Measurements from ENCODE around the gene KIF16B.
"Not testable (repeated sequence)": the region's sequence is repeated elsewhere in the genome, so short reads cannot be mapped to it uniquely, and the experiment has no call there.

The KIF16B gene

DNA sequence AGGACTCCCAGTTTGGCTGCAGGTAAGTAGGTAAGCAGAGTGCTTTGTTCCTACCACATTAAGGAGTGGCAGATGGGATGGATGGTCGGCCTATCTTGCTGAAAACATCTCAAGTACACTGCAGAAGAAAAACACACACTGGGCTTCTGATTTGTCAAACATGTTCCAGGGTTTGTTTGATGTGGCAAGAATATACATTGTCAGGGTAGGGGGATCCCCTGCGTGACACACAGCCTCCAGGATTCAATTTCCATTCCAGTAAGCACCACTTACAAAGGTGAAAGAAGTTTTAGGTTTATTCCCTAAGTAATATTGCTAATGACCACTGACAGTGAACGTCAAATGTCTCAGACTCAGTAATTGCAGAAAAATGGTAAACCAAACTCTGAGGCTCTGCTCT is 26.0 kb upstream of the KIF16B start:
- Histone ChIP-seq H3K9me3 (ENCODE audit: control insufficient read depth, low read length) (no peaks in the 10 kb centered on the region), H3K4me2 (ENCODE audit: low read length, poor library complexity, severe bottlenecking) (no peak overlapping the region)
- 100% methylated on average over 1 of the region's 3 CpGs for WGBS

GRCh38 chr20:16596991-16597390 is 23.7 kb upstream of the KIF16B start:
- Histone ChIP-seq H3K9ac (ENCODE audit: low read length) (no peak overlapping the region), H3K18ac (ENCODE audit: low read depth in 1 of 2, low read length in 2 of 2) (no peak overlapping the region)
- WGBS: 91% methylated on average over 2 of the region's 5 CpGs

More for the DNA sequence above, 26.0 kb upstream of the KIF16B start:
- Histone ChIP-seq H3K36me3 (ENCODE audit: control insufficient read depth in 1 of 2, insufficient read depth in 2 of 2, low read depth in 1 of 2, low read length in 2 of 2) (no peaks in the 10 kb centered on the region), H4K8ac (ENCODE audit: low read length) (no peak overlapping the region), H2BK120ac (ENCODE audit: low read depth, low read length) (no peak overlapping the region), H3K9ac (ENCODE audit: low read length) (no peak overlapping the region), H3K23ac (ENCODE audit: low read length in 2 of 2) (no peak overlapping the region), H3K4me3 (ENCODE audit: insufficient read depth in 1 of 2, low read depth in 1 of 2, low read length in 2 of 2) (no peak overlapping the region), H2BK15ac (ENCODE audit: low read depth, poor library complexity, severe bottlenecking) (no peak overlapping the region), H3K79me1 (replicated peaks; ENCODE audit: low read length, poor library complexity, severe bottlenecking) (no peaks in the 10 kb centered on the region), H3K27me3 (ENCODE audit: control insufficient read depth in 1 of 2, insufficient read depth in 1 of 2, low read length in 2 of 2) (peaks cover 4 to 5% of the 10 kb centered on the region in 2 experiments), H2BK5ac (ENCODE audit: low read depth, low read length, poor library complexity, severe bottlenecking) (no peak overlapping the region), H3K4me1 (ENCODE audit: control insufficient read depth, insufficient read depth, low read depth, low read length) (no peaks in the 10 kb centered on the region), H2AFZ (ENCODE audit: low read depth, low read length) (no peak overlapping the region), H2BK12ac (ENCODE audit: low read length in 2 of 2) (no peak overlapping the region), H3K4ac (ENCODE audit: low read depth in 1 of 2, low read length in 2 of 2) (no peak overlapping the region), H2AK5ac (ENCODE audit: low read length, severe bottlenecking) (no peak overlapping the region), H4K91ac (ENCODE audit: low read length) (no peak overlapping the region), H3K27ac (ENCODE audit: low read length, poor library complexity, severe bottlenecking) (no peak overlapping the region), H3K18ac (ENCODE audit: low read depth in 1 of 2, low read length in 2 of 2) (no peak overlapping the region), H3K14ac (ENCODE audit: low read length in 2 of 2) (no peak overlapping the region)
- no peak for DNase-seq

DNA sequence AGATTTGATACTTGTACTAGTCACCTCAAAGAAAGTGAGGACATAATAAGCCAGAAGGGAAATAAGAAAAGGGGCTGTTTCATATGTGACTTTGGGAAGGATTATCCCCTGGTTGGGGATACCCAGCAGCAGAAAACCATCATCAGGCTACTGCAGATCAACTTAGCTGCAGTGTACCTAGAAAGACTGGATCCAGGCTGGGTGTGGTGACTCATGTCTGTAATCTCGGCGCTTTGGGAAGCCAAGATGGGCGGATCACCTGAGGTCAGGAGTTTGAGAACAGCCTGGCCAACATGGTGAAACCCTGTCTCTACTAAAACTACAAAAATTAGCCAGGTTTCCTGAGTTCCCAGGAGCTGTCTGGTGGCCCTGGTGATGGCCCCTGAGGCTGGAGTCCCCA is 23.2 kb upstream of the KIF16B start:
- H2AFZ ChIP-seq (ENCODE audit: low read depth, low read length); H2AK5ac ChIP-seq (ENCODE audit: low read length, severe bottlenecking); H3K79me1 ChIP-seq (replicated peaks; ENCODE audit: low read length, poor library complexity, severe bottlenecking); H2BK12ac ChIP-seq (ENCODE audit: low read length in 2 of 2); H3K4me1 ChIP-seq (ENCODE audit: control insufficient read depth, insufficient read depth, low read depth, low read length); H4K8ac ChIP-seq (ENCODE audit: low read length); H2BK5ac ChIP-seq (ENCODE audit: low read depth, low read length, poor library complexity, severe bottlenecking); H2BK120ac ChIP-seq (ENCODE audit: low read depth, low read length); H3K27ac ChIP-seq (ENCODE audit: low read length, poor library complexity, severe bottlenecking); H4K91ac ChIP-seq (ENCODE audit: low read length); H3K36me3 ChIP-seq (ENCODE audit: control insufficient read depth in 1 of 2, insufficient read depth in 2 of 2, low read depth in 1 of 2, low read length in 2 of 2); H3K9me3 ChIP-seq (ENCODE audit: control insufficient read depth, low read length); H2BK15ac ChIP-seq (ENCODE audit: low read depth, poor library complexity, severe bottlenecking); H3K4ac ChIP-seq (ENCODE audit: low read depth in 1 of 2, low read length in 2 of 2); H3K4me3 ChIP-seq (ENCODE audit: insufficient read depth in 1 of 2, low read depth in 1 of 2, low read length in 2 of 2); H3K14ac ChIP-seq (ENCODE audit: low read length in 2 of 2); H3K9ac ChIP-seq (ENCODE audit: low read length); H3K18ac ChIP-seq (ENCODE audit: low read depth in 1 of 2, low read length in 2 of 2); H3K27me3 ChIP-seq (ENCODE audit: control insufficient read depth in 1 of 2, insufficient read depth in 1 of 2, low read length in 2 of 2); DNase-seq; H3K23ac ChIP-seq (ENCODE audit: low read length in 2 of 2); H3K4me2 ChIP-seq (ENCODE audit: low read length, poor library complexity, severe bottlenecking): not testable (repeated sequence)
- 81% methylated on average over 3 of the region's 3 CpGs for WGBS

More at GRCh38 chr20:16596991-16597390, 23.7 kb upstream of the KIF16B start:
- Histone ChIP-seq H3K14ac (ENCODE audit: low read length in 2 of 2) (no peak overlapping the region), H2BK5ac (ENCODE audit: low read depth, low read length, poor library complexity, severe bottlenecking) (no peak overlapping the region), H3K9me3 (ENCODE audit: control insufficient read depth, low read length) (no peaks in the 10 kb centered on the region), H3K23ac (ENCODE audit: low read length in 2 of 2) (no peak overlapping the region), H2AFZ (ENCODE audit: low read depth, low read length) (no peak overlapping the region), H3K4me2 (ENCODE audit: low read length, poor library complexity, severe bottlenecking) (no peak overlapping the region), H3K27me3 (ENCODE audit: control insufficient read depth in 1 of 2, insufficient read depth in 1 of 2, low read length in 2 of 2) (peaks cover 4 to 5% of the 10 kb centered on the region in 2 experiments), H2BK120ac (ENCODE audit: low read depth, low read length) (no peak overlapping the region), H4K91ac (ENCODE audit: low read length) (no peak overlapping the region), H2BK12ac (ENCODE audit: low read length in 2 of 2) (no peak overlapping the region), H3K4me1 (ENCODE audit: control insufficient read depth, insufficient read depth, low read depth, low read length) (no peaks in the 10 kb centered on the region), H3K27ac (ENCODE audit: low read length, poor library complexity, severe bottlenecking) (no peak overlapping the region), H2AK5ac (ENCODE audit: low read length, severe bottlenecking) (no peak overlapping the region), H3K4ac (ENCODE audit: low read depth in 1 of 2, low read length in 2 of 2) (no peak overlapping the region), H4K8ac (ENCODE audit: low read length) (no peak overlapping the region), H3K36me3 (ENCODE audit: control insufficient read depth in 1 of 2, insufficient read depth in 2 of 2, low read depth in 1 of 2, low read length in 2 of 2) (no peaks in the 10 kb centered on the region), H3K4me3 (ENCODE audit: insufficient read depth in 1 of 2, low read depth in 1 of 2, low read length in 2 of 2) (no peak overlapping the region), H3K79me1 (replicated peaks; ENCODE audit: low read length, poor library complexity, severe bottlenecking) (no peaks in the 10 kb centered on the region), H2BK15ac (ENCODE audit: low read depth, poor library complexity, severe bottlenecking) (no peak overlapping the region)
- no peak for DNase-seq

DNA sequence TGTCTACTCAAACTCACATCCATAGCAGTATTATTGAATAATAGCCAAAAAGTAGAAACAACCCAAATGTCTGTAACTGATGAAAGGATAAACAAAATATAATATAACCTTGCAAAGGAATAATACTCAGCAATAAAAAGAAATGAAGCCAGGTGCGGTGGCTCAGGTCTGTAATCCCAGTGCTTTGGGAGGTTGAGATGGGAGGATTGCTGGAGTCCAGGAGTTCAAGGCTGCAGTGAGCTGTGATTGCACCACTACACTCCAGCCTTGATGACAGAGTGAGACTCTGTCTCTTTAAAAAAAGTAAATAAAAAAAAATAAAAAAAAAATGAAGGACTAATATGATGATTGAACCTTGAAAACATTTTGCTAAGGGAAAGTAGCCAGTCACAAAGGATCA is 22.1 kb upstream of the KIF16B start:
- Histone ChIP-seq H2BK120ac (ENCODE audit: low read depth, low read length) (no peak overlapping the region), H3K18ac (ENCODE audit: low read depth in 1 of 2, low read length in 2 of 2) (no peak overlapping the region), H2AFZ (ENCODE audit: low read depth, low read length) (no peak overlapping the region), H3K14ac (ENCODE audit: low read length in 2 of 2) (no peak overlapping the region), H2BK5ac (ENCODE audit: low read depth, low read length, poor library complexity, severe bottlenecking) (no peak overlapping the region), H3K4me1 (ENCODE audit: control insufficient read depth, insufficient read depth, low read depth, low read length) (no peaks in the 10 kb centered on the region), H2AK5ac (ENCODE audit: low read length, severe bottlenecking) (no peak overlapping the region), H2BK12ac (ENCODE audit: low read length in 2 of 2) (no peak overlapping the region), H3K79me1 (replicated peaks; ENCODE audit: low read length, poor library complexity, severe bottlenecking) (no peaks in the 10 kb centered on the region), H3K23ac (ENCODE audit: low read length in 2 of 2) (no peak overlapping the region), H3K9ac (ENCODE audit: low read length) (no peak overlapping the region), H3K27me3 (ENCODE audit: control insufficient read depth in 1 of 2, insufficient read depth in 1 of 2, low read length in 2 of 2) (peaks cover 4 to 5% of the 10 kb centered on the region in 2 experiments), H3K4me2 (ENCODE audit: low read length, poor library complexity, severe bottlenecking) (no peak overlapping the region), H3K4me3 (ENCODE audit: insufficient read depth in 1 of 2, low read depth in 1 of 2, low read length in 2 of 2) (no peak overlapping the region), H3K36me3 (ENCODE audit: control insufficient read depth in 1 of 2, insufficient read depth in 2 of 2, low read depth in 1 of 2, low read length in 2 of 2) (no peaks in the 10 kb centered on the region), H3K4ac (ENCODE audit: low read depth in 1 of 2, low read length in 2 of 2) (no peak overlapping the region), H4K91ac (ENCODE audit: low read length) (no peak overlapping the region), H2BK15ac (ENCODE audit: low read depth, poor library complexity, severe bottlenecking) (no peak overlapping the region), H3K9me3 (ENCODE audit: control insufficient read depth, low read length) (no peaks in the 10 kb centered on the region), H4K8ac (ENCODE audit: low read length) (no peak overlapping the region), H3K27ac (ENCODE audit: low read length, poor library complexity, severe bottlenecking) (no peak overlapping the region)
- DNase-seq: no peak
- 100% methylated on average over 1 of the region's 1 CpG for WGBS

Data from mesenchymal stem cell (in vitro differentiated cells and primary cell).